SH-SY5Y (cell line): ENCODE measurements around the gene MRPL41.

ENCODE experiments used
- GATA2 ChIP-seq: IDR thresholded peaks from 2 replicates; pipeline ENCODE4 v1.6.1; 2011; ENCODE audit warnings: mild to moderate bottlenecking, low read depth, low read length
- GATA3 ChIP-seq: IDR thresholded peaks from 2 replicates; pipeline ENCODE4 v1.6.1; 2011; ENCODE audit warnings: low read depth, mild to moderate bottlenecking, low read length, moderate library complexity

GRCh38 chr9:137516144-137516917, 35.3 kb upstream of the MRPL41 start:
- TF ChIP-seq GATA3 (no peak), GATA2 (no peak)
